Hepatocyte (in vitro differentiated cells): ENCODE data around the gene ERGIC1.

Experiments used
- CTCF ChIP-seq: fragments of 200-600 bp; sonication (generic); IDR thresholded peaks from 2 replicates; pipeline ENCODE4 v1.5.1; 2016; ENCODE audit warnings: antibody characterized with exemption, mild to moderate bottlenecking; ENCODE audit not compliant: poor library complexity
- EZH2 ChIP-seq: fragments of 200-600 bp; sonication (generic); IDR thresholded peaks from 2 replicates; pipeline ENCODE4 v1.6.1; 2016; ENCODE audit warnings: antibody characterized with exemption, mild to moderate bottlenecking, borderline replicate concordance

GRCh38 chr5:172852490-172853354 lies 18.7 kb downstream of the ERGIC1 start:
- no peak for TF ChIP-seq CTCF
- no peak for TF ChIP-seq EZH2
